H1 (cell line): Measurements from ENCODE around the gene SWI5. TPM values are rescaled to one million over a fixed set of nuclear protein-coding genes. Genes with fewer than 3 reads are reported as not detected.

Experiments
- ZNF274 ChIP-seq: IDR thresholded peaks from 2 replicates; pipeline ENCODE4 v1.7.0; 2012; ENCODE audit warnings: low read length, borderline replicate concordance; ENCODE audit errors: extremely low read depth
- polyA plus RNA-seq, 7 experiments: library from polyadenylated mRNA; depleted of rRNA in 3 of 7; stranded (reverse) in 5 of 7; unstranded in 2 of 7; fragments of >200 nt in 5 of 7; fragments of 200-250 nt in 2 of 7; gene quantifications; 1 replicate in 5 of 7; 2 replicates in 1 of 7; 4 replicates in 1 of 7; pipeline versions ENCODE4 v1.2.1 to v1.2.3, GENCODE V29; 2011 to 2013; ENCODE audit warnings: missing spikeins in 2 of 7, mixed read lengths in 2 of 7
- total RNA-seq: library from RNA; stranded (reverse); fragmentation: NEBNext Ultra II Directional; extraction: Animal tissue kit (Norgen Biotek cat#: 25700); gene quantifications from 2 replicates; pipeline ENCODE4 v1.2.1, GENCODE V29; 2021

Gene SWI5
- total and polyA plus RNA-seq, 2 of the 8 experiments (the other 6 are each of a cell fraction or from before 2014, with no cell fraction given): 29.0 to 59.5 TPM

GRCh38 chr9:128257907-128258306 lies 18.2 kb upstream of the SWI5 start (continued):
- no peak for TF ChIP-seq ZNF274
- TF ChIP-seq, all 59 proteins: peak for 0
